GM23338 (cell line): Measurements from ENCODE around the gene PARP3. TPM values are rescaled to one million over a fixed set of nuclear protein-coding genes. Genes with fewer than 3 reads are reported as not detected.

Experiments used
- ATAC-seq: fragments of 200-7000 bp; cut with Tn5 transposase; 3 replicates; pipeline ENCODE4 v1.9.1; 2020
- DNase-seq: peaks from one replicate; pipeline ENCODE4 v3.0.0-alpha.2; 2015; ENCODE audit warnings: low spot score
- H2AFZ ChIP-seq: fragments of 200-600 bp; sonication (generic); 2 replicates; pipeline ENCODE4 v1.8.0; 2016; ENCODE audit warnings: antibody characterized with exemption, mild to moderate bottlenecking, moderate library complexity
- H3F3A ChIP-seq: fragments of 200-600 bp; sonication (generic); replicated peaks from 2 replicates; pipeline ENCODE4 v1.8.0; 2017; ENCODE audit warnings: antibody characterized with exemption, mixed run types, low read depth
- H3K27ac ChIP-seq: fragments of 200-600 bp; sonication (generic); 2 replicates; pipeline ENCODE4 v1.6.1; 2016; ENCODE audit warnings: low read depth
- H3K27me3 ChIP-seq: fragments of 200-600 bp; sonication (generic); 2 replicates; pipeline ENCODE4 v1.8.0; 2016; ENCODE audit warnings: mild to moderate bottlenecking, mixed run types, moderate library complexity; ENCODE audit not compliant: insufficient read depth
- H3K36me3 ChIP-seq: fragments of 200-600 bp; sonication (generic); 2 replicates; pipeline ENCODE4 v1.8.0; 2016; ENCODE audit warnings: mild to moderate bottlenecking; ENCODE audit not compliant: insufficient read depth
- H3K4me1 ChIP-seq: fragments of 200-600 bp; sonication (generic); 2 replicates; pipeline ENCODE4 v1.8.0; 2016; ENCODE audit warnings: mild to moderate bottlenecking, moderate library complexity; ENCODE audit not compliant: insufficient read depth
- H3K4me2 ChIP-seq: fragments of 200-600 bp; sonication (generic); 2 replicates; pipeline ENCODE4 v1.7.1; 2017; ENCODE audit warnings: mixed run types
- H3K4me3 ChIP-seq: fragments of 200-600 bp; sonication (generic); 2 replicates; pipeline ENCODE4 v1.6.1; 2016; ENCODE audit warnings: mixed run types
- H3K79me2 ChIP-seq: fragments of 200-600 bp; sonication (generic); replicated peaks from 2 replicates; pipeline ENCODE4 v1.8.0; 2017; ENCODE audit warnings: mild to moderate bottlenecking; ENCODE audit not compliant: insufficient read depth
- H3K9me2 ChIP-seq: fragments of 200-600 bp; sonication (generic); 2 replicates; pipeline ENCODE4 v1.8.0; 2017; ENCODE audit not compliant: insufficient read depth
- H4K20me1 ChIP-seq: fragments of 200-600 bp; sonication (generic); replicated peaks from 2 replicates; pipeline ENCODE4 v1.8.0; 2017; ENCODE audit warnings: mild to moderate bottlenecking; ENCODE audit not compliant: insufficient read depth
- H3K27ac Mint-ChIP-seq: 2 replicates; pipeline ENCODE4 v1.8.0; 2020; ENCODE audit warnings: inconsistent platforms, mild to moderate bottlenecking, moderate library complexity, mixed read lengths
- H3K27me3 Mint-ChIP-seq: 3 replicates; pipeline ENCODE4 v1.8.0; 2022; ENCODE audit warnings: low read depth, mild to moderate bottlenecking, moderate library complexity, mixed read lengths, inconsistent platforms; ENCODE audit not compliant: insufficient read depth, poor library complexity
- H3K36me3 Mint-ChIP-seq: 3 replicates; pipeline ENCODE4 v1.8.0; 2021; ENCODE audit warnings: low read depth, mild to moderate bottlenecking, inconsistent platforms, moderate library complexity, mixed read lengths
- H3K4me1 Mint-ChIP-seq: 3 replicates; pipeline ENCODE4 v1.8.0; 2020; ENCODE audit warnings: mild to moderate bottlenecking, inconsistent platforms, mixed read lengths
- H3K4me3 Mint-ChIP-seq: 3 replicates; pipeline ENCODE4 v1.8.0; 2021; ENCODE audit warnings: moderate library complexity, mild to moderate bottlenecking, inconsistent platforms, mixed read lengths
- H3K9me3 Mint-ChIP-seq: 3 replicates; pipeline ENCODE4 v1.8.0; 2020; ENCODE audit warnings: moderate library complexity, mild to moderate bottlenecking, inconsistent platforms, mixed read lengths
- CREB1 ChIP-seq: fragments of 250-450 bp; sonication (Bioruptor Pico); IDR thresholded peaks from 2 replicates; pipeline ENCODE4 v1.5.0; 2020; ENCODE audit warnings: low read depth, mild to moderate bottlenecking, moderate library complexity
- EZH2 ChIP-seq: fragments of 200-600 bp; sonication (generic); IDR thresholded peaks from one replicate; pipeline ENCODE4 v1.8.0; 2017; ENCODE audit warnings: antibody characterized with exemption, mild to moderate bottlenecking, low read depth; ENCODE audit not compliant: unreplicated experiment
- EZH2phosphoT487 ChIP-seq: fragments of 200-600 bp; sonication (generic); IDR thresholded peaks from one replicate; pipeline ENCODE4 v1.8.1; 2018; ENCODE audit warnings: antibody characterized with exemption; ENCODE audit not compliant: unreplicated experiment
- JUNB ChIP-seq: IDR thresholded peaks from one replicate; pipeline ENCODE4 v1.6.1; 2016; ENCODE audit warnings: antibody characterized with exemption; ENCODE audit not compliant: unreplicated experiment
- NANOG ChIP-seq: IDR thresholded peaks from 2 replicates; pipeline ENCODE4 v1.6.1; 2016; ENCODE audit warnings: antibody characterized with exemption, borderline replicate concordance
- POLR2AphosphoS5 ChIP-seq: IDR thresholded peaks from 2 replicates; pipeline ENCODE4 v1.6.1; 2016; ENCODE audit warnings: antibody characterized with exemption, low read depth
- STAT1 ChIP-seq: IDR thresholded peaks from one replicate; pipeline ENCODE4 v1.6.1; 2016; ENCODE audit warnings: antibody characterized with exemption; ENCODE audit not compliant: unreplicated experiment
- ZNF114 ChIP-seq: fragments of 250-450 bp; sonication (Bioruptor Pico); IDR thresholded peaks from 2 replicates; pipeline ENCODE4 v1.5.0; 2020; ENCODE audit warnings: mild to moderate bottlenecking, moderate library complexity
- ZNF331 ChIP-seq: fragments of 250-450 bp; sonication (Bioruptor Pico); IDR thresholded peaks from 2 replicates; pipeline ENCODE4 v1.5.0; 2020; ENCODE audit warnings: low read depth, mild to moderate bottlenecking, moderate library complexity
- polyA plus RNA-seq: library from polyadenylated mRNA; unstranded; fragments of >200 nt; fragmentation: Nextera tagmentation; extraction: Ambion mirVana; gene quantifications from 2 replicates; pipeline ENCODE4 v1.2.1, GENCODE V29; 2016
- total RNA-seq: library from RNA; depleted of rRNA; stranded (reverse); fragments of >200 nt; shearing (Covaris generic); gene quantifications from 2 replicates; pipeline ENCODE4 v1.2.3, GENCODE V29; 2014
- TF ChIP-seq, protein P1 (sequence below): IDR thresholded peaks from 2 replicates; pipeline ENCODE4 v1.6.1; 2016; ENCODE audit warnings: antibody characterized with exemption
- TF ChIP-seq, protein P2 (sequence below): IDR thresholded peaks from one replicate; pipeline ENCODE4 v1.6.1; 2018; ENCODE audit warnings: antibody characterized with exemption; ENCODE audit not compliant: unreplicated experiment
- TF ChIP-seq, protein P3 (sequence below): fragments of 250-450 bp; sonication (Bioruptor Pico); IDR thresholded peaks from 2 replicates; pipeline ENCODE4 v1.5.0; 2020; ENCODE audit warnings: mild to moderate bottlenecking, moderate library complexity

PARP3 gene
- total and polyA plus RNA-seq, 2 experiments from 2014 or later = 0.76 to 1.1 TPM

DNA sequence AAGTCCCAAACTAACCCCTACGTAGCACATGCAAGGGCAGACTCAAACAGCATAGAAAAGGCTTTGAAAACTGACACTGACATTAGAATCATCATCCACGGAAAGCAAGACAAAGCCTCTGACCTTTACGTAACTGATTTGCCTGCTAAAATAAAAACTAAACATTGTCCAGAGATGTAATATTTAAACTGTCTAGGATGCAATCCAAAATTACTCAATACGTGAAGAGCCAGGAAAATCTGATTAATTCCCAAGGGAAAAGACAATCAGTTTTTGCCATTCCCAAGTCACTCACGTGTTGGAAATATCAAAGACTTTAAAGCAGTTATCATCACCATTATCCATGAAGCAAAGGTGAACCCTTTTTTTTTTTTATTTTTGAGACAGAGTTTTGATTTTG, 25.7 kb upstream of the PARP3 start:
- no peak for ATAC-seq
- H3K4me1 ChIP-seq = no peaks in the 10 kb centered on the region
- Mint-ChIP-seq H3K27ac (no peak overlapping the region), H3K36me3 (no peaks in the 10 kb centered on the region), H3K4me3 (no peak overlapping the region), H3K9me3 (no peaks in the 10 kb centered on the region), H3K27me3 (no peaks in the 10 kb centered on the region), H3K4me1 (peaks cover 13% of the 10 kb centered on the region; the same call in 2 of the 3 replicates)
- DNase-seq = no peak
- H3K27ac ChIP-seq = no peak overlapping the region
- H2AFZ ChIP-seq = no peak overlapping the region
- H3K9me2 ChIP-seq = no peaks in the 10 kb centered on the region
- H3K27me3 ChIP-seq = no peaks in the 10 kb centered on the region
- no peaks in the 10 kb centered on the region for H3K36me3 ChIP-seq
- no peaks in the 10 kb centered on the region for H3K79me2 ChIP-seq
- no peaks in the 10 kb centered on the region for H3F3A ChIP-seq
- H3K4me2 ChIP-seq = no peak overlapping the region
- no peaks in the 10 kb centered on the region for H4K20me1 ChIP-seq
- H3K4me3 ChIP-seq = no peak overlapping the region
- TF ChIP-seq EZH2 = no peak
- TF ChIP-seq ZNF114 (CRISPR knock-in tag) = no peak
- TF ChIP-seq EZH2phosphoT487 = no peak
- no peak for TF ChIP-seq STAT1

DNA sequence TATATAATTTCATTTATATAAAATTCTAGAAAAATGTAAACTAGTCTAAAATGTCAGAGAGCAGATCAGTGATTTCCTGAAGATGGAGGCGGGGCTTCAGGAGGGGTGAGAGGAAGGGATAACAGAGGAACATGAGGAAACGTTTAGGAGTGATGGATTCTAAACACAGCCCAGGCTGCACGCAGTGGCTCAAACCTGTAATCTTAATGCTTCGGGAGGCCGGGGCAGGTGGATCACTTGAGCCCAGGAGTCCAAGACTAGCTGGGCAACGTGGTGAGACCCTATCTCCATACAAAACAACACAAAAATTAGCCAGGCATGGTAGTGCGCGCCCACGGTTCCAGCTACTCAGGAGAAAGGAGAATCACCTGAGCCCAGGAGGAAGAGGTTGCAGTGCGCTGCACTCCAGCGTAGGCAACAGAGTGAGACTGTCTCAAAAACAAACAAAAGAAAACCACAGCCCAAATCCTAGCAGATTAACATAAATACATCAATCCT, 21.0 kb upstream of the PARP3 start:
- no peaks in the 10 kb centered on the region for H3K79me2 ChIP-seq
- H3K4me2 ChIP-seq = no peak overlapping the region
- DNase-seq (no peak), ATAC-seq (no peak)
- H3K27ac ChIP-seq = no peak overlapping the region
- Mint-ChIP-seq H3K4me1 (peaks cover 3% of the 10 kb centered on the region; the same call in 2 of the 3 replicates), H3K27ac (no peak overlapping the region), H3K36me3 (no peaks in the 10 kb centered on the region), H3K9me3 (no peaks in the 10 kb centered on the region), H3K27me3 (no peaks in the 10 kb centered on the region), H3K4me3 (no peak overlapping the region)
- H3K36me3 ChIP-seq = no peaks in the 10 kb centered on the region
- no peaks in the 10 kb centered on the region for H3K27me3 ChIP-seq
- H3K4me3 ChIP-seq = no peak overlapping the region
- H4K20me1 ChIP-seq = no peaks in the 10 kb centered on the region
- no peak overlapping the region for H2AFZ ChIP-seq
- no peaks in the 10 kb centered on the region for H3K4me1 ChIP-seq
- no peaks in the 10 kb centered on the region for H3F3A ChIP-seq
- no peaks in the 10 kb centered on the region for H3K9me2 ChIP-seq
- TF ChIP-seq NANOG (no peak), JUNB (no peak), ZNF331 (CRISPR knock-in tag) (no peak), CREB1 (no peak), POLR2AphosphoS5 (no peak), STAT1 (no peak), ZNF114 (CRISPR knock-in tag) (no peak), EZH2phosphoT487 (no peak)
- TF ChIP-seq, protein P1, sequence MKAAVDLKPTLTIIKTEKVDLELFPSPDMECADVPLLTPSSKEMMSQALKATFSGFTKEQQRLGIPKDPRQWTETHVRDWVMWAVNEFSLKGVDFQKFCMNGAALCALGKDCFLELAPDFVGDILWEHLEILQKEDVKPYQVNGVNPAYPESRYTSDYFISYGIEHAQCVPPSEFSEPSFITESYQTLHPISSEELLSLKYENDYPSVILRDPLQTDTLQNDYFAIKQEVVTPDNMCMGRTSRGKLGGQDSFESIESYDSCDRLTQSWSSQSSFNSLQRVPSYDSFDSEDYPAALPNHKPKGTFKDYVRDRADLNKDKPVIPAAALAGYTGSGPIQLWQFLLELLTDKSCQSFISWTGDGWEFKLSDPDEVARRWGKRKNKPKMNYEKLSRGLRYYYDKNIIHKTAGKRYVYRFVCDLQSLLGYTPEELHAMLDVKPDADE = no peak
- TF ChIP-seq, protein P2, sequence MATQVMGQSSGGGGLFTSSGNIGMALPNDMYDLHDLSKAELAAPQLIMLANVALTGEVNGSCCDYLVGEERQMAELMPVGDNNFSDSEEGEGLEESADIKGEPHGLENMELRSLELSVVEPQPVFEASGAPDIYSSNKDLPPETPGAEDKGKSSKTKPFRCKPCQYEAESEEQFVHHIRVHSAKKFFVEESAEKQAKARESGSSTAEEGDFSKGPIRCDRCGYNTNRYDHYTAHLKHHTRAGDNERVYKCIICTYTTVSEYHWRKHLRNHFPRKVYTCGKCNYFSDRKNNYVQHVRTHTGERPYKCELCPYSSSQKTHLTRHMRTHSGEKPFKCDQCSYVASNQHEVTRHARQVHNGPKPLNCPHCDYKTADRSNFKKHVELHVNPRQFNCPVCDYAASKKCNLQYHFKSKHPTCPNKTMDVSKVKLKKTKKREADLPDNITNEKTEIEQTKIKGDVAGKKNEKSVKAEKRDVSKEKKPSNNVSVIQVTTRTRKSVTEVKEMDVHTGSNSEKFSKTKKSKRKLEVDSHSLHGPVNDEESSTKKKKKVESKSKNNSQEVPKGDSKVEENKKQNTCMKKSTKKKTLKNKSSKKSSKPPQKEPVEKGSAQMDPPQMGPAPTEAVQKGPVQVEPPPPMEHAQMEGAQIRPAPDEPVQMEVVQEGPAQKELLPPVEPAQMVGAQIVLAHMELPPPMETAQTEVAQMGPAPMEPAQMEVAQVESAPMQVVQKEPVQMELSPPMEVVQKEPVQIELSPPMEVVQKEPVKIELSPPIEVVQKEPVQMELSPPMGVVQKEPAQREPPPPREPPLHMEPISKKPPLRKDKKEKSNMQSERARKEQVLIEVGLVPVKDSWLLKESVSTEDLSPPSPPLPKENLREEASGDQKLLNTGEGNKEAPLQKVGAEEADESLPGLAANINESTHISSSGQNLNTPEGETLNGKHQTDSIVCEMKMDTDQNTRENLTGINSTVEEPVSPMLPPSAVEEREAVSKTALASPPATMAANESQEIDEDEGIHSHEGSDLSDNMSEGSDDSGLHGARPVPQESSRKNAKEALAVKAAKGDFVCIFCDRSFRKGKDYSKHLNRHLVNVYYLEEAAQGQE = no peak
- TF ChIP-seq, protein P3, sequence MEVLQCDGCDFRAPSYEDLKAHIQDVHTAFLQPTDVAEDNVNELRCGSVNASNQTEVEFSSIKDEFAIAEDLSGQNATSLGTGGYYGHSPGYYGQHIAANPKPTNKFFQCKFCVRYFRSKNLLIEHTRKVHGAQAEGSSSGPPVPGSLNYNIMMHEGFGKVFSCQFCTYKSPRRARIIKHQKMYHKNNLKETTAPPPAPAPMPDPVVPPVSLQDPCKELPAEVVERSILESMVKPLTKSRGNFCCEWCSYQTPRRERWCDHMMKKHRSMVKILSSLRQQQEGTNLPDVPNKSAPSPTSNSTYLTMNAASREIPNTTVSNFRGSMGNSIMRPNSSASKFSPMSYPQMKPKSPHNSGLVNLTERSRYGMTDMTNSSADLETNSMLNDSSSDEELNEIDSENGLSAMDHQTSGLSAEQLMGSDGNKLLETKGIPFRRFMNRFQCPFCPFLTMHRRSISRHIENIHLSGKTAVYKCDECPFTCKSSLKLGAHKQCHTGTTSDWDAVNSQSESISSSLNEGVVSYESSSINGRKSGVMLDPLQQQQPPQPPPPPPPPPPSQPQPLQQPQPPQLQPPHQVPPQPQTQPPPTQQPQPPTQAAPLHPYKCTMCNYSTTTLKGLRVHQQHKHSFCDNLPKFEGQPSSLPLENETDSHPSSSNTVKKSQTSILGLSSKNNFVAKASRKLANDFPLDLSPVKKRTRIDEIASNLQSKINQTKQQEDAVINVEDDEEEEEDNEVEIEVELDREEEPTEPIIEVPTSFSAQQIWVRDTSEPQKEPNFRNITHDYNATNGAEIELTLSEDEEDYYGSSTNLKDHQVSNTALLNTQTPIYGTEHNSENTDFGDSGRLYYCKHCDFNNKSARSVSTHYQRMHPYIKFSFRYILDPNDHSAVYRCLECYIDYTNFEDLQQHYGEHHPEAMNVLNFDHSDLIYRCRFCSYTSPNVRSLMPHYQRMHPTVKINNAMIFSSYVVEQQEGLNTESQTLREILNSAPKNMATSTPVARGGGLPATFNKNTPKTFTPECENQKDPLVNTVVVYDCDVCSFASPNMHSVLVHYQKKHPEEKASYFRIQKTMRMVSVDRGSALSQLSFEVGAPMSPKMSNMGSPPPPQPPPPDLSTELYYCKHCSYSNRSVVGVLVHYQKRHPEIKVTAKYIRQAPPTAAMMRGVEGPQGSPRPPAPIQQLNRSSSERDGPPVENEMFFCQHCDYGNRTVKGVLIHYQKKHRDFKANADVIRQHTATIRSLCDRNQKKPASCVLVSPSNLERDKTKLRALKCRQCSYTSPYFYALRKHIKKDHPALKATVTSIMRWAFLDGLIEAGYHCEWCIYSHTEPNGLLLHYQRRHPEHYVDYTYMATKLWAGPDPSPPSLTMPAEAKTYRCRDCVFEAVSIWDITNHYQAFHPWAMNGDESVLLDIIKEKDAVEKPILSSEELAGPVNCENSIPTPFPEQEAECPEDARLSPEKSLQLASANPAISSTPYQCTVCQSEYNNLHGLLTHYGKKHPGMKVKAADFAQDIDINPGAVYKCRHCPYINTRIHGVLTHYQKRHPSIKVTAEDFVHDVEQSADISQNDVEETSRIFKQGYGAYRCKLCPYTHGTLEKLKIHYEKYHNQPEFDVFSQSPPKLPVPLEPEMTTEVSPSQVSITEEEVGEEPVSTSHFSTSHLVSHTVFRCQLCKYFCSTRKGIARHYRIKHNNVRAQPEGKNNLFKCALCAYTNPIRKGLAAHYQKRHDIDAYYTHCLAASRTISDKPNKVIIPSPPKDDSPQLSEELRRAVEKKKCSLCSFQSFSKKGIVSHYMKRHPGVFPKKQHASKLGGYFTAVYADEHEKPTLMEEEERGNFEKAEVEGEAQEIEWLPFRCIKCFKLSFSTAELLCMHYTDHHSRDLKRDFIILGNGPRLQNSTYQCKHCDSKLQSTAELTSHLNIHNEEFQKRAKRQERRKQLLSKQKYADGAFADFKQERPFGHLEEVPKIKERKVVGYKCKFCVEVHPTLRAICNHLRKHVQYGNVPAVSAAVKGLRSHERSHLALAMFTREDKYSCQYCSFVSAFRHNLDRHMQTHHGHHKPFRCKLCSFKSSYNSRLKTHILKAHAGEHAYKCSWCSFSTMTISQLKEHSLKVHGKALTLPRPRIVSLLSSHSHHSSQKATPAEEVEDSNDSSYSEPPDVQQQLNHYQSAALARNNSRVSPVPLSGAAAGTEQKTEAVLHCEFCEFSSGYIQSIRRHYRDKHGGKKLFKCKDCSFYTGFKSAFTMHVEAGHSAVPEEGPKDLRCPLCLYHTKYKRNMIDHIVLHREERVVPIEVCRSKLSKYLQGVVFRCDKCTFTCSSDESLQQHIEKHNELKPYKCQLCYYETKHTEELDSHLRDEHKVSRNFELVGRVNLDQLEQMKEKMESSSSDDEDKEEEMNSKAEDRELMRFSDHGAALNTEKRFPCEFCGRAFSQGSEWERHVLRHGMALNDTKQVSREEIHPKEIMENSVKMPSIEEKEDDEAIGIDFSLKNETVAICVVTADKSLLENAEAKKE (CRISPR knock-in tag) = no peak
